Skeletal muscle cell (primary cell): ENCODE data around the gene ERVH48-1.
"Not testable (repeated sequence)": the region's sequence is repeated elsewhere in the genome, so short reads cannot be mapped to it uniquely, and the experiment has no call there.

ENCODE experiments used
- DNase-seq: peaks from one replicate; pipeline ENCODE4 v3.0.0-alpha.2; 2010; ENCODE audit warnings: low read depth
- H3K4me3 ChIP-seq: 2 replicates; pipeline ENCODE4 v1.5.1; 2011; ENCODE audit warnings: low read depth, mild to moderate bottlenecking, control low read depth, low read length, moderate library complexity

The ERVH48-1 gene

GRCh38 chr21:42918291-42918690, 7.1 kb downstream of the ERVH48-1 start:
- DNase-seq, result no peak

GRCh38 chr21:42913476-42913875, 12.0 kb downstream of the ERVH48-1 start:
- DNase-seq, result no peak
- no peak overlapping the region for H3K4me3 ChIP-seq

More at GRCh38 chr21:42918291-42918690, 7.1 kb downstream of the ERVH48-1 start:
- H3K4me3 ChIP-seq, result no peak overlapping the region

- H3K4me3 ChIP-seq, DNase-seq: not testable (repeated sequence)
These were observed 13.5 kb downstream of the ERVH48-1 start for GRCh38 chr21:42911920-42912319.

- H3K4me3 ChIP-seq, DNase-seq: not testable (repeated sequence)
These were observed 16.9 kb downstream of the ERVH48-1 start for GRCh38 chr21:42908484-42908883.

GRCh38 chr21:42906233-42906632, 19.2 kb downstream of the ERVH48-1 start:
- no peak overlapping the region for H3K4me3 ChIP-seq
- no peak for DNase-seq

- DNase-seq, result no peak
These were observed 20.2 kb downstream of the ERVH48-1 start for GRCh38 chr21:42905195-42905594.

GRCh38 chr21:42903817-42904216, 21.6 kb downstream of the ERVH48-1 start:
- no peak overlapping the region for H3K4me3 ChIP-seq
- no peak for DNase-seq

More at GRCh38 chr21:42905195-42905594, 20.2 kb downstream of the ERVH48-1 start:
- H3K4me3 ChIP-seq, result no peak overlapping the region

GRCh38 chr21:42900446-42900845, 25.0 kb downstream of the ERVH48-1 start:
- H3K4me3 ChIP-seq, result no peak overlapping the region
- no peak for DNase-seq

GRCh38 chr21:42892931-42893755, 32.3 kb downstream of the ERVH48-1 start, which contains the start of gene NDUFV3:
NDUFV3 (plus strand) TSS chr21:42893309; CDS start chr21:42893334, 25 bp downstream.
- H3K4me3 ChIP-seq, result peak within 1 kb of the TSS; percentile 68
- peak; percentile 88 for DNase-seq

GRCh38 chr21:42892582-42892930, 32.9 kb downstream of the ERVH48-1 start:
- DNase-seq, result no peak
- H3K4me3 ChIP-seq, result peak overlapping the region; percentile 68

GRCh38 chr21:42887326-42887725, 38.1 kb downstream of the ERVH48-1 start:
- DNase-seq, result no peak
- H3K4me3 ChIP-seq, result no peak overlapping the region

GRCh38 chr21:42883921-42884320, 41.5 kb downstream of the ERVH48-1 start:
- H3K4me3 ChIP-seq, result no peak overlapping the region
- DNase-seq, result no peak

- peak overlapping the region; percentile 98 for H3K4me3 ChIP-seq
- DNase-seq, result no peak
These were observed 45.1 kb downstream of the ERVH48-1 start for GRCh38 chr21:42880352-42880751.

- peak within 1 kb of the TSS; percentile 98 for H3K4me3 ChIP-seq
- DNase-seq, result peak; percentile 87
These were observed 46.2 kb downstream of the ERVH48-1 start, which contains the start of gene WDR4 for GRCh38 chr21:42878993-42879787. WDR4 (minus strand) TSS chr21:42879539; CDS start chr21:42879495, 44 bp downstream.

- H3K4me3 ChIP-seq, result peak overlapping the region; percentile 98
- no peak for DNase-seq
These were observed 46.8 kb downstream of the ERVH48-1 start for GRCh38 chr21:42878678-42878992.

- DNase-seq, result not testable (repeated sequence)
These were observed 49.6 kb downstream of the ERVH48-1 start for GRCh38 chr21:42875811-42876210.

GRCh38 chr21:42873096-42873495, 52.3 kb downstream of the ERVH48-1 start:
- H3K4me3 ChIP-seq, result no peak overlapping the region
- no peak for DNase-seq

More at GRCh38 chr21:42875811-42876210, 49.6 kb downstream of the ERVH48-1 start:
- not testable (repeated sequence) for H3K4me3 ChIP-seq

- H3K4me3 ChIP-seq, result no peak overlapping the region
- DNase-seq, result no peak
These were observed 57.2 kb downstream of the ERVH48-1 start for GRCh38 chr21:42868196-42868595.
